Keratinocyte (primary cell): ENCODE results near the gene TPM1. TPM values are rescaled to one million over a fixed set of nuclear protein-coding genes. Genes with fewer than 3 reads are reported as not detected.

Experiments used
- DNase-seq: peaks from one replicate; pipeline ENCODE4 v3.0.0-alpha.2; 2011; ENCODE audit warnings: low read depth, missing footprints, low spot score
- FAIRE-seq: peaks from 2 replicates; lab custom pipeline; 2011; peaks lifted over from hg19 to GRCh38; lab: Jason Lieb, UNC
- H2AFZ ChIP-seq: 2 replicates; pipeline ENCODE4 v1.6.0; 2012; ENCODE audit warnings: low read length, control low read depth, inconsistent platforms; ENCODE audit not compliant: control insufficient read depth
- H3K27ac ChIP-seq: 2 replicates; pipeline ENCODE4 v1.5.1; 2011; ENCODE audit warnings: low read length; ENCODE audit not compliant: control insufficient read depth, insufficient read depth
- H3K27me3 ChIP-seq: 3 replicates; pipeline ENCODE4 v1.6.0; 2011; ENCODE audit warnings: low read length; ENCODE audit not compliant: control insufficient read depth, insufficient read depth; ENCODE audit errors: extremely low read depth
- H3K36me3 ChIP-seq, 2 experiments: 2 replicates in 1 of 2; 3 replicates in 1 of 2; pipeline ENCODE4 v1.5.1; 2011; ENCODE audit warnings: low read length in 2 of 2, mild to moderate bottlenecking in 1 of 2; ENCODE audit not compliant: control insufficient read depth in 2 of 2, insufficient read depth in 2 of 2; ENCODE audit errors: extremely low read depth in 1 of 2
- H3K4me1 ChIP-seq: 3 replicates; pipeline ENCODE4 v1.5.1; 2011; ENCODE audit warnings: low read length; ENCODE audit not compliant: control insufficient read depth, insufficient read depth; ENCODE audit errors: extremely low read depth
- H3K4me2 ChIP-seq: 3 replicates; pipeline ENCODE4 v1.6.0; 2011; ENCODE audit warnings: low read depth, low read length; ENCODE audit not compliant: control insufficient read depth, insufficient read depth; ENCODE audit errors: extremely low read depth
- H3K4me3 ChIP-seq, 3 experiments: fragments of 200-600 bp in 1 of 3; sonication (generic) in 1 of 3; 2 replicates in 2 of 3; 3 replicates in 1 of 3; pipeline ENCODE4 v1.5.1; 2011 to 2016; ENCODE audit warnings: low read length in 3 of 3, mild to moderate bottlenecking in 3 of 3, control low read depth in 2 of 3, inconsistent platforms in 1 of 3, low read depth in 1 of 3, mixed read lengths in 1 of 3, mixed run types in 1 of 3, moderate library complexity in 1 of 3; ENCODE audit not compliant: control insufficient read depth in 2 of 3, insufficient read depth in 2 of 3; ENCODE audit errors: extremely low read depth in 1 of 3
- H3K79me2 ChIP-seq: 2 replicates; pipeline ENCODE4 v1.6.0; 2012; ENCODE audit warnings: low read length; ENCODE audit not compliant: control insufficient read depth, insufficient read depth
- H3K9ac ChIP-seq: 3 replicates; pipeline ENCODE4 v1.6.0; 2011; ENCODE audit warnings: low read length; ENCODE audit not compliant: control insufficient read depth, insufficient read depth; ENCODE audit errors: extremely low read depth
- H3K9me1 ChIP-seq: 3 replicates; pipeline ENCODE4 v1.6.0; 2011; ENCODE audit warnings: low read length; ENCODE audit not compliant: control insufficient read depth, insufficient read depth; ENCODE audit errors: extremely low read depth
- H3K9me3 ChIP-seq: 2 replicates; pipeline ENCODE4 v1.5.1; 2012; ENCODE audit warnings: low read depth, low read length; ENCODE audit not compliant: control insufficient read depth
- H4K20me1 ChIP-seq: 3 replicates; pipeline ENCODE4 v1.6.0; 2011; ENCODE audit warnings: low read length; ENCODE audit not compliant: control insufficient read depth, insufficient read depth; ENCODE audit errors: extremely low read depth
- CTCF ChIP-seq, 3 experiments: IDR thresholded peaks in 1 of 3; conservative IDR thresholded peaks in 1 of 3; optimal IDR thresholded peaks in 1 of 3; 2 replicates in 2 of 3; 3 replicates in 1 of 3; pipeline versions ENCODE3 to v1.5.1; 2011; ENCODE audit warnings: low read length in 3 of 3, mild to moderate bottlenecking in 3 of 3, moderate library complexity in 2 of 3, control low read depth in 1 of 3, inconsistent platforms in 1 of 3; ENCODE audit not compliant: insufficient read depth in 2 of 3; ENCODE audit errors: extremely low read depth in 1 of 3
- EZH2 ChIP-seq: IDR thresholded peaks from one replicate; pipeline ENCODE4 v1.6.1; 2012; ENCODE audit warnings: inconsistent platforms, mild to moderate bottlenecking, low read length, moderate library complexity
- dilution Hi-C: fragments of 300-500 bp; cut with MboI; formaldehyde crosslinking; loops from one replicate; pipeline ENCODE4 v1.7.0; 2020; ENCODE audit warnings: low sequenced_read_pairs; ENCODE audit not compliant: extremely low pct_ligation_motif_present
- polyA plus RNA-seq, 5 experiments: library from polyadenylated mRNA; depleted of rRNA in 3 of 5; stranded (reverse) in 3 of 5; stranded (forward) in 1 of 5; unstranded in 1 of 5; fragments of >200 nt; gene quantifications; 1 replicate in 1 of 5; 2 replicates in 3 of 5; 3 replicates in 1 of 5; pipeline versions ENCODE4 v1.2.1 to v1.2.3, GENCODE V29; 2011 to 2012; ENCODE audit warnings: missing spikeins in 2 of 5, low read depth in 1 of 5, low replicate concordance in 1 of 5

Gene TPM1
- polyA plus RNA-seq, 1 donor (not counting 4 experiments of a cell fraction or from before 2014, with no cell fraction given), result 370 TPM

GRCh38 chr15:63072023-63072650 lies 29.6 kb downstream of the TPM1 start:
- dilution Hi-C loops, result no loop called here
- Histone ChIP-seq H3K4me3 (no peak overlapping the region), H3K9me1 (no peaks in the 10 kb centered on the region), H3K4me1 (no peaks in the 10 kb centered on the region), H3K9ac (no peak overlapping the region), H3K79me2 (no peaks in the 10 kb centered on the region), H3K9me3 (no peaks in the 10 kb centered on the region), H2AFZ (no peak overlapping the region), H3K4me2 (no peak overlapping the region), H3K36me3 (peaks cover 15 to 28% of the 10 kb centered on the region in 2 experiments), H4K20me1 (no peaks in the 10 kb centered on the region), H3K27me3 (no peaks in the 10 kb centered on the region), H3K27ac (no peak overlapping the region)
- TF ChIP-seq EZH2 (no peak), CTCF (optimal IDR thresholded peaks at IDR 0.05 in 1 of 3, IDR thresholded peaks at IDR 0.05 in 1 of 3, conservative IDR thresholded peaks at IDR 0.05 in 1 of 3; ENCODE audit: extremely low read depth in 1 of 3, insufficient read depth in 2 of 3, low read length in 3 of 3) (no peak)
- no peak for DNase-seq
- FAIRE-seq, result no peak

- H3K9me3 ChIP-seq, result no peaks in the 10 kb centered on the region
- no peak overlapping the region for H2AFZ ChIP-seq
- dilution Hi-C loops, result no loop called here
- peaks cover 15 to 23% of the 10 kb centered on the region in 2 experiments for H3K36me3 ChIP-seq
- no peaks in the 10 kb centered on the region for H3K4me1 ChIP-seq
- no peak for FAIRE-seq
- no peak for DNase-seq
- no peak overlapping the region for H3K4me3 ChIP-seq
- no peaks in the 10 kb centered on the region for H3K9me1 ChIP-seq
- H3K4me2 ChIP-seq, result no peak overlapping the region
- no peaks in the 10 kb centered on the region for H3K27me3 ChIP-seq
- no peaks in the 10 kb centered on the region for H3K79me2 ChIP-seq
- no peaks in the 10 kb centered on the region for H4K20me1 ChIP-seq
- H3K9ac ChIP-seq, result no peak overlapping the region
- TF ChIP-seq EZH2 (no peak), CTCF (optimal IDR thresholded peaks at IDR 0.05 in 1 of 3, IDR thresholded peaks at IDR 0.05 in 1 of 3, conservative IDR thresholded peaks at IDR 0.05 in 1 of 3; ENCODE audit: extremely low read depth in 1 of 3, insufficient read depth in 2 of 3, low read length in 3 of 3) (no peak)
- no peak overlapping the region for H3K27ac ChIP-seq
Observed at GRCh38 chr15:63072809-63073277, 30.3 kb downstream of the TPM1 start.
